IMR-90 (cell line): ENCODE measurements around the gene RYR2. TPM values are rescaled to one million over a fixed set of nuclear protein-coding genes. Genes with fewer than 3 reads are reported as not detected.

Experiments used
- ATAC-seq: fragments of 200-7000 bp; cut with Tn5 transposase; 2 replicates; pipeline ENCODE4 v1.9.1; 2020; ENCODE audit warnings: low read depth, mild to moderate bottlenecking, moderate library complexity
- BruUV-seq: library from RNA; stranded (reverse); fragments of 400-500 nt; replicated peaks from 2 replicates; lab custom pipeline; 2021; lab: Mats Ljungman, UMichigan
- CTCF ChIA-PET: fragments of 300-600 bp; formaldehyde crosslinking; extraction: SDS; loops from one replicate; lab custom pipeline; 2021; ENCODE audit warnings: antibody characterized with exemption; lab: Yijun Ruan, JAX
- POLR2A ChIA-PET: fragments of 300-600 bp; sonication (Branson Sonifier 250); formaldehyde crosslinking; loops from one replicate; lab custom pipeline; 2022; ENCODE audit warnings: antibody characterized with exemption; ENCODE audit not compliant: unreplicated experiment; lab: Charles Lee
- DNase-seq: peaks from one replicate; pipeline ENCODE4 v3.0.0; 2013
- H2AFZ ChIP-seq: replicated peaks from 2 replicates; pipeline ENCODE3; 2013; ENCODE audit warnings: low read length, mild to moderate bottlenecking; ENCODE audit not compliant: poor library complexity
- H2AK5ac ChIP-seq: 2 replicates; pipeline ENCODE4 v1.6.1; 2013; ENCODE audit warnings: low read depth, low read length, inconsistent platforms
- H2AK9ac ChIP-seq: replicated peaks from 2 replicates; pipeline ENCODE3; 2013; ENCODE audit warnings: mild to moderate bottlenecking, low read depth, low read length, moderate library complexity; ENCODE audit not compliant: poor library complexity
- H2BK120ac ChIP-seq: 2 replicates; pipeline ENCODE4 v1.6.1; 2013; ENCODE audit warnings: low read depth, low read length, inconsistent platforms
- H2BK15ac ChIP-seq: 3 replicates; pipeline ENCODE4 v1.6.1; 2013; ENCODE audit warnings: low read depth, low read length, inconsistent platforms
- H2BK20ac ChIP-seq: 2 replicates; pipeline ENCODE4 v1.6.1; 2013; ENCODE audit warnings: low read depth, mild to moderate bottlenecking, inconsistent platforms, low read length, moderate library complexity
- H2BK5ac ChIP-seq: 2 replicates; pipeline ENCODE4 v1.6.1; 2013; ENCODE audit warnings: mild to moderate bottlenecking, low read depth, low read length, inconsistent platforms; ENCODE audit not compliant: poor library complexity, severe bottlenecking
- H3K14ac ChIP-seq: replicated peaks from 2 replicates; pipeline ENCODE4 v1.6.1; 2013; ENCODE audit warnings: low read depth, low read length, inconsistent platforms
- H3K18ac ChIP-seq: 2 replicates; pipeline ENCODE4 v1.6.1; 2013; ENCODE audit warnings: low read depth, low read length, control low read depth
- H3K23ac ChIP-seq: 2 replicates; pipeline ENCODE4 v1.6.1; 2013; ENCODE audit warnings: low read depth, low read length, inconsistent platforms
- H3K27ac ChIP-seq: 2 replicates; pipeline ENCODE4 v1.5.1; 2013; ENCODE audit warnings: mild to moderate bottlenecking, control low read depth, low read length; ENCODE audit not compliant: insufficient read depth
- H3K27me3 ChIP-seq: 2 replicates; pipeline ENCODE4 v1.6.1; 2013; ENCODE audit warnings: low read length; ENCODE audit not compliant: control insufficient read depth, insufficient read depth
- H3K36me3 ChIP-seq: 2 replicates; pipeline ENCODE4 v1.6.1; 2013; ENCODE audit warnings: low read length, mixed read lengths; ENCODE audit not compliant: control insufficient read depth, insufficient read depth
- H3K4ac ChIP-seq: 2 replicates; pipeline ENCODE4 v1.6.1; 2013; ENCODE audit warnings: low read depth, low read length, inconsistent platforms
- H3K4me1 ChIP-seq: 2 replicates; pipeline ENCODE4 v1.6.1; 2013; ENCODE audit warnings: low read length, mixed read lengths; ENCODE audit not compliant: control insufficient read depth, insufficient read depth
- H3K4me2 ChIP-seq: 2 replicates; pipeline ENCODE4 v1.6.1; 2013; ENCODE audit warnings: low read depth, mild to moderate bottlenecking, control low read depth, low read length, moderate library complexity
- H3K4me3 ChIP-seq: 2 replicates; pipeline ENCODE4 v1.5.1; 2013; ENCODE audit warnings: low read depth, mild to moderate bottlenecking, control low read depth, low read length, moderate library complexity; ENCODE audit not compliant: insufficient read depth
- H3K56ac ChIP-seq: 2 replicates; pipeline ENCODE4 v1.6.1; 2013; ENCODE audit warnings: low read length, inconsistent platforms; ENCODE audit not compliant: insufficient read depth; ENCODE audit errors: extremely low read depth
- H3K79me1 ChIP-seq, 2 experiments: 2 replicates each; pipeline ENCODE4 v1.6.1; 2013; ENCODE audit warnings: low read length in 2 of 2, inconsistent platforms in 1 of 2, low read depth in 1 of 2
- H3K9ac ChIP-seq: 2 replicates; pipeline ENCODE4 v1.6.1; 2013; ENCODE audit warnings: low read depth, low read length, control low read depth
- H3K9me1 ChIP-seq: 2 replicates; pipeline ENCODE4 v1.6.1; 2013; ENCODE audit warnings: low read length, inconsistent platforms; ENCODE audit not compliant: insufficient read depth
- H3K9me3 ChIP-seq: 2 replicates; pipeline ENCODE4 v1.6.1; 2013; ENCODE audit warnings: low read length; ENCODE audit not compliant: control insufficient read depth, insufficient read depth
- H4K20me1 ChIP-seq: 2 replicates; pipeline ENCODE4 v1.6.1; 2013; ENCODE audit warnings: low read length, inconsistent platforms; ENCODE audit not compliant: insufficient read depth
- H4K5ac ChIP-seq: 2 replicates; pipeline ENCODE4 v1.6.1; 2013; ENCODE audit warnings: mild to moderate bottlenecking, low read depth, low read length, control low read depth
- H4K8ac ChIP-seq, 2 experiments: 2 replicates each; pipeline ENCODE4 v1.6.1; 2013; ENCODE audit warnings: low read depth in 2 of 2, low read length in 2 of 2, control low read depth in 1 of 2, inconsistent platforms in 1 of 2
- H4K91ac ChIP-seq: 2 replicates; pipeline ENCODE4 v1.6.1; 2013; ENCODE audit warnings: low read depth, low read length, inconsistent platforms; ENCODE audit not compliant: insufficient read depth
- BHLHE40 ChIP-seq: fragments of 150-350 bp; IDR thresholded peaks from 2 replicates; pipeline ENCODE4 v1.6.1; 2016; ENCODE audit warnings: mild to moderate bottlenecking, low read depth, low read length
- CEBPB ChIP-seq: IDR thresholded peaks from 2 replicates; pipeline ENCODE4 v1.6.1; 2012; ENCODE audit warnings: low read depth, low read length, improper control_type of control experiment
- CHD1 ChIP-seq: IDR thresholded peaks from 2 replicates; pipeline ENCODE4 v1.6.1; 2012; ENCODE audit warnings: low read depth, low read length, improper control_type of control experiment
- ELK1 ChIP-seq: fragments of 150-350 bp; IDR thresholded peaks from 2 replicates; pipeline ENCODE4 v1.6.1; 2016; ENCODE audit warnings: low read depth, mild to moderate bottlenecking, low read length, moderate library complexity, borderline replicate concordance
- FOS ChIP-seq: fragments of 150-350 bp; IDR thresholded peaks from 2 replicates; pipeline ENCODE4 v1.6.1; 2016; ENCODE audit warnings: low read depth, low read length
- MAFK ChIP-seq: IDR thresholded peaks from 2 replicates; pipeline ENCODE4 v1.6.1; 2012; ENCODE audit warnings: low read depth, low read length, improper control_type of control experiment
- MAZ ChIP-seq: IDR thresholded peaks from 2 replicates; pipeline ENCODE4 v1.6.1; 2012; ENCODE audit warnings: low read depth, mild to moderate bottlenecking, low read length, improper control_type of control experiment, moderate library complexity, borderline replicate concordance
- MXI1 ChIP-seq: IDR thresholded peaks from 2 replicates; pipeline ENCODE4 v1.6.1; 2012; ENCODE audit warnings: low read depth, mild to moderate bottlenecking, low read length, moderate library complexity, borderline replicate concordance
- NFE2L2 ChIP-seq: fragments of 150-350 bp; IDR thresholded peaks from 2 replicates; pipeline ENCODE4 v1.6.1; 2016; ENCODE audit warnings: low read depth, mild to moderate bottlenecking, low read length
- POLR2A ChIP-seq: IDR thresholded peaks from 2 replicates; pipeline ENCODE4 v1.6.1; 2012; ENCODE audit warnings: mild to moderate bottlenecking, low read depth, low read length
- RAD21 ChIP-seq: IDR thresholded peaks from 2 replicates; pipeline ENCODE4 v1.6.1; 2012; ENCODE audit warnings: low read length, improper control_type of control experiment
- RCOR1 ChIP-seq: IDR thresholded peaks from 2 replicates; pipeline ENCODE4 v1.6.1; 2012; ENCODE audit warnings: mild to moderate bottlenecking, low read length, improper control_type of control experiment; ENCODE audit not compliant: insufficient replicate concordance
- RFX5 ChIP-seq: IDR thresholded peaks from 2 replicates; pipeline ENCODE4 v1.8.0; 2012; ENCODE audit warnings: low read depth, mild to moderate bottlenecking, low read length, moderate library complexity
- SMC3 ChIP-seq: fragments of 150-350 bp; IDR thresholded peaks from 2 replicates; pipeline ENCODE4 v1.6.1; 2016; ENCODE audit warnings: low read depth, mild to moderate bottlenecking, antibody characterized with exemption, low read length, moderate library complexity
- USF2 ChIP-seq: fragments of 150-350 bp; IDR thresholded peaks from 2 replicates; pipeline ENCODE4 v1.6.1; 2017; ENCODE audit warnings: mild to moderate bottlenecking, antibody characterized with exemption, low read length, low read depth
- WGBS, 2 experiments: methylation state at CpG; one replicate each; pipeline versions ENCODE4 v1.1.5 to v1.1.7; 2013; ENCODE audit warnings: missing lambda C conversion rate in 2 of 2; ENCODE audit not compliant: insufficient read length in 1 of 2; ENCODE audit errors: extremely low coverage in 2 of 2; 5-methylcytosine and 5-hydroxymethylcytosine counted together
- dilution Hi-C: fragments of 300-500 bp; cut with HindIII; formaldehyde crosslinking; loops from one replicate; pipeline ENCODE4 v1.14.3; 2018; ENCODE audit warnings: low sequenced_read_pairs; ENCODE audit not compliant: unreplicated experiment
- in situ Hi-C: fragments of 300-500 bp; cut with MboI; formaldehyde crosslinking; loops from 3 replicates; pipeline ENCODE4 v1.14.3; 2019; ENCODE audit warnings: low sequenced_read_pairs, inconsistent platforms, mixed read lengths
- intact Hi-C: fragments of 100-400 bp; cut with micrococcal nuclease; formaldehyde crosslinking; loops from 2 replicates; pipeline ENCODE4 v1.10.0; 2022
- polyA plus RNA-seq, 3 experiments: library from polyadenylated mRNA; depleted of rRNA; stranded (reverse); fragments of >200 nt; gene quantifications; 2 replicates each; pipeline ENCODE4 v1.2.3, GENCODE V29; 2012; ENCODE audit warnings: low replicate concordance in 1 of 3
- total RNA-seq: library from RNA; depleted of rRNA; stranded (reverse); fragments of >200 nt; gene quantifications from 2 replicates; pipeline ENCODE4 v1.2.3, GENCODE V29; 2012
- TF ChIP-seq, protein P1 (sequence below): conservative IDR thresholded peaks from 2 replicates; pipeline ENCODE4 v1.5.1; 2012; ENCODE audit warnings: mild to moderate bottlenecking, low read depth, low read length, improper control_type of control experiment

The RYR2 gene
- total and polyA plus RNA-seq, 2 of the 4 experiments (the other 2 are of a cell fraction): not detected

- H3K27ac ChIP-seq: no peak overlapping the region
- dilution Hi-C loops: no loop called here
Measured at GRCh38 chr1:237249120-237249519, 207.1 kb downstream of the RYR2 start.

More at GRCh38 chr1:237249120-237249519, 207.1 kb downstream of the RYR2 start:
- Histone ChIP-seq H3K9me1 (no peaks in the 10 kb centered on the region), H2BK20ac (no peak overlapping the region), H3K27me3 (no peaks in the 10 kb centered on the region), H3K56ac (no peak overlapping the region), H2BK120ac (no peak overlapping the region), H3K14ac (no peak overlapping the region), H3K4me1 (no peaks in the 10 kb centered on the region), H2BK15ac (no peak overlapping the region), H3K18ac (no peak overlapping the region), H3K4ac (no peak overlapping the region), H2AK9ac (no peak overlapping the region), H3K4me3 (no peak overlapping the region), H3K79me1 (no peaks in the 10 kb centered on the region), H4K5ac (no peak overlapping the region), H4K20me1 (no peaks in the 10 kb centered on the region), H4K91ac (no peak overlapping the region), H2BK5ac (no peak overlapping the region), H2AK5ac (no peak overlapping the region), H2AFZ (no peak overlapping the region), H3K36me3 (no peaks in the 10 kb centered on the region), H3K9me3 (peaks cover 3% of the 10 kb centered on the region), H4K8ac (no peak overlapping the region), H3K4me2 (no peak overlapping the region), H3K9ac (no peak overlapping the region), H3K23ac (no peak overlapping the region)
- ATAC-seq: no peak
- BruUV-seq: no TSS peak
- ChIA-PET CTCF (no interaction called here), POLR2A (no interaction called here)
- 17% methylated on average over 1 of the region's 1 CpG; no CpG with 5 or more reads in 1 of the 2 experiments for WGBS, 2 experiments
- no peak for DNase-seq
- intact Hi-C loops (no loop called here), in situ Hi-C loops (no loop called here)
- TF ChIP-seq SMC3: no peak
- no peak for TF ChIP-seq RCOR1
- no peak for TF ChIP-seq NFE2L2
- TF ChIP-seq MXI1: no peak
- TF ChIP-seq, protein P1, sequence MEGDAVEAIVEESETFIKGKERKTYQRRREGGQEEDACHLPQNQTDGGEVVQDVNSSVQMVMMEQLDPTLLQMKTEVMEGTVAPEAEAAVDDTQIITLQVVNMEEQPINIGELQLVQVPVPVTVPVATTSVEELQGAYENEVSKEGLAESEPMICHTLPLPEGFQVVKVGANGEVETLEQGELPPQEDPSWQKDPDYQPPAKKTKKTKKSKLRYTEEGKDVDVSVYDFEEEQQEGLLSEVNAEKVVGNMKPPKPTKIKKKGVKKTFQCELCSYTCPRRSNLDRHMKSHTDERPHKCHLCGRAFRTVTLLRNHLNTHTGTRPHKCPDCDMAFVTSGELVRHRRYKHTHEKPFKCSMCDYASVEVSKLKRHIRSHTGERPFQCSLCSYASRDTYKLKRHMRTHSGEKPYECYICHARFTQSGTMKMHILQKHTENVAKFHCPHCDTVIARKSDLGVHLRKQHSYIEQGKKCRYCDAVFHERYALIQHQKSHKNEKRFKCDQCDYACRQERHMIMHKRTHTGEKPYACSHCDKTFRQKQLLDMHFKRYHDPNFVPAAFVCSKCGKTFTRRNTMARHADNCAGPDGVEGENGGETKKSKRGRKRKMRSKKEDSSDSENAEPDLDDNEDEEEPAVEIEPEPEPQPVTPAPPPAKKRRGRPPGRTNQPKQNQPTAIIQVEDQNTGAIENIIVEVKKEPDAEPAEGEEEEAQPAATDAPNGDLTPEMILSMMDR: no peak
- TF ChIP-seq POLR2A: no peak
- TF ChIP-seq RFX5: no peak
- TF ChIP-seq BHLHE40: no peak
- TF ChIP-seq RAD21: no peak
- TF ChIP-seq CHD1: no peak
- TF ChIP-seq FOS: no peak
- TF ChIP-seq MAZ: no peak
- no peak for TF ChIP-seq ELK1
- TF ChIP-seq MAFK: no peak
- no peak for TF ChIP-seq CEBPB
- no peak for TF ChIP-seq USF2
